Kidney (tissue), 14 donors: ENCODE data around the gene HOXD4. TPM values are rescaled to one million over a fixed set of nuclear protein-coding genes. Genes with fewer than 3 reads are reported as not detected.

Experiments used
- DNase-seq, 5 donors: peaks; one replicate each; pipeline ENCODE4 v3.0.0-alpha.2; 2013 to 2020
- FAIRE-seq: peaks from 2 replicates; lab custom pipeline; 2012; peaks lifted over from hg19 to GRCh38; lab: Jason Lieb, UNC
- H3K27ac ChIP-seq, 2 donors: one replicate each; pipeline ENCODE4 v1.7.0; 2013; ENCODE audit warnings: low read depth in 2 of 2, low read length in 2 of 2, inconsistent platforms in 1 of 2
- H3K27me3 ChIP-seq: one replicate; pipeline ENCODE4 v1.7.1; 2013; ENCODE audit warnings: low read length, inconsistent platforms; ENCODE audit not compliant: control insufficient read depth, insufficient read depth
- H3K36me3 ChIP-seq, 3 donors: one replicate each; pipeline versions ENCODE4 v1.7.0 to v1.7.1; 2013; ENCODE audit warnings: low read length in 3 of 3, control low read depth in 1 of 3, inconsistent platforms in 1 of 3; ENCODE audit not compliant: insufficient read depth in 3 of 3, control insufficient read depth in 2 of 3
- H3K4me1 ChIP-seq, 3 donors: one replicate each; pipeline versions ENCODE4 v1.7.0 to v1.7.1; 2013; ENCODE audit warnings: low read length in 3 of 3, inconsistent platforms in 1 of 3, low read depth in 1 of 3; ENCODE audit not compliant: control insufficient read depth in 2 of 3, insufficient read depth in 2 of 3
- H3K4me3 ChIP-seq, 3 donors: one replicate each; pipeline versions ENCODE4 v1.7.0 to v1.8.1; 2013; ENCODE audit warnings: low read length in 3 of 3, control low read depth in 1 of 3, inconsistent platforms in 1 of 3
- H3K9ac ChIP-seq, 3 donors: one replicate each; pipeline versions ENCODE4 v1.7.0 to v1.7.1; 2013; ENCODE audit warnings: low read length in 3 of 3, control low read depth in 1 of 3, inconsistent platforms in 1 of 3
- H3K9me3 ChIP-seq, 3 donors: one replicate each; pipeline versions ENCODE4 v1.7.0 to v1.7.1; 2013; ENCODE audit warnings: low read length in 3 of 3, control low read depth in 1 of 3, inconsistent platforms in 1 of 3; ENCODE audit not compliant: control insufficient read depth in 2 of 3, insufficient read depth in 1 of 3
- CTCF ChIP-seq: IDR thresholded peaks from 3 replicates; pipeline ENCODE4 v1.5.1; 2012; ENCODE audit warnings: mild to moderate bottlenecking, moderate library complexity, borderline replicate concordance; ENCODE audit not compliant: insufficient read depth; ENCODE audit errors: extremely low read depth
- intact Hi-C: fragments of 100-400 bp; cut with DNase I; formaldehyde crosslinking; loops from one replicate; pipeline ENCODE4 v1.11.1; 2022
- polyA plus RNA-seq: library from polyadenylated mRNA; stranded (reverse); fragments of 350-450 nt; fragmentation: Illumina TruSeq; extraction: RNeasy Lipid Tissue Mini Kit (QIAGEN cat#74804); gene quantifications from one replicate; pipeline ENCODE4 v1.2.3, GENCODE V29; 2014; ENCODE audit warnings: low read depth, low replicate concordance; ENCODE audit not compliant: insufficient read depth
- total RNA-seq: library from RNA; stranded (reverse); fragmentation: NEBNext Ultra II Directional; extraction: Animal tissue kit (Norgen Biotek cat#: 25700); gene quantifications from one replicate; pipeline ENCODE4 v1.2.1, GENCODE V29; 2021
- donor health status: control.
- donor health status: control.
- donor health status: control.
- donor health status: control.
- donor health status: control.
- donor health status: DM: yes; HTN: yes; CAD: no.
- donor health status: Normal renal cell carcinoma (clear cell type).

Gene HOXD4
- total and polyA plus RNA-seq, 2 donors from 2014 or later: 12.1 to 27.8 TPM

- TF ChIP-seq CTCF: no peak
- no peak for FAIRE-seq
- peaks cover 8% of the 10 kb centered on the region for H3K27me3 ChIP-seq
- H3K36me3 ChIP-seq: peaks cover 0 to 5% (median 0%) of the 10 kb centered on the region in 3 donors
- H3K4me3 ChIP-seq: peak within 1 kb of the TSS; percentile 53 to 88 (median 61)
- peak within 1 kb of the TSS; percentile 76 to 92 for H3K27ac ChIP-seq
- intact Hi-C loops: no loop called here
- H3K9me3 ChIP-seq: no peaks in the 10 kb centered on the region
- peak within 1 kb of the TSS; percentile 10 to 91 (median 48) for H3K9ac ChIP-seq
- peaks cover 0 to 7% (median 0%) of the 10 kb centered on the region in 3 donors for H3K4me1 ChIP-seq
- peak; percentile 87 to 94 (median 91) for DNase-seq
These were observed 44.5 kb upstream of the HOXD4 start, which contains the start of gene HOXD11 for GRCh38 chr2:176106581-176107539. Gene HOXD11, plus strand, starts transcription at chr2:176107280. Its CDS starts 76 bp downstream, at chr2:176107356.

GRCh38 chr2:176107731-176108181 is 43.6 kb upstream of the HOXD4 start:
- Histone ChIP-seq H3K27ac (peak overlapping the region in 1 of 2 donors; percentile 60), H3K9me3 (no peaks in the 10 kb centered on the region), H3K36me3 (peaks cover 0 to 5% (median 0%) of the 10 kb centered on the region in 3 donors), H3K4me1 (peaks cover 0 to 7% (median 0%) of the 10 kb centered on the region in 3 donors), H3K27me3 (peaks cover 5% of the 10 kb centered on the region), H3K4me3 (peak overlapping the region in 1 of 3 donors; percentile 49), H3K9ac (no peak overlapping the region)
- FAIRE-seq: no peak
- no peak for TF ChIP-seq CTCF
- DNase-seq: peak in 3 of 5 donors; percentile 38 to 77 (median 70)
- intact Hi-C loops: no loop called here

- Histone ChIP-seq H3K27me3 (no peaks in the 10 kb centered on the region), H3K4me1 (peaks cover 0 to 5% (median 0%) of the 10 kb centered on the region in 3 donors), H3K9me3 (no peaks in the 10 kb centered on the region), H3K4me3 (peak overlapping the region; percentile 55 to 89 (median 69)), H3K9ac (peak overlapping the region; percentile 5 to 91 (median 89)), H3K27ac (peak overlapping the region; percentile 85 to 92), H3K36me3 (peaks cover 0 to 5% (median 0%) of the 10 kb centered on the region in 3 donors)
- DNase-seq (peak in 4 of 5 donors; percentile 38 to 57 (median 50)), FAIRE-seq (no peak)
- no peak for TF ChIP-seq CTCF
- intact Hi-C loops: no loop called here
These were observed 42.0 kb upstream of the HOXD4 start for GRCh38 chr2:176109192-176109901.
